GM19452 (cell line): ENCODE results near the gene LHB.

ENCODE experiments used
- ATAC-seq: cut with Tn5 transposase; IDR thresholded peaks from one replicate; pipeline ENCODE4 v1.9.1; 2021; ENCODE audit not compliant: unreplicated experiment

LHB gene

GRCh38 chr19:48986211-48986610, 30.7 kb downstream of the LHB start:
- ATAC-seq, result no peak

- no peak for ATAC-seq
Measured at GRCh38 chr19:48985711-48986110, 31.2 kb downstream of the LHB start.

- ATAC-seq, result no peak
Measured at GRCh38 chr19:48982280-48982679, 34.6 kb downstream of the LHB start.

GRCh38 chr19:48977061-48977460, 39.8 kb downstream of the LHB start:
- no peak for ATAC-seq

GRCh38 chr19:48975947-48976847, 40.7 kb downstream of the LHB start:
- no peak for ATAC-seq

- ATAC-seq, result no peak
Measured at GRCh38 chr19:48970923-48971395, 45.9 kb downstream of the LHB start.

GRCh38 chr19:48970139-48970766, 46.6 kb downstream of the LHB start:
- no peak for ATAC-seq

GRCh38 chr19:48969276-48970138, 47.4 kb downstream of the LHB start:
- no peak for ATAC-seq

GRCh38 chr19:48968813-48969218, 48.1 kb downstream of the LHB start:
- ATAC-seq, result no peak

- no peak for ATAC-seq
Measured at GRCh38 chr19:48968179-48968661, 48.7 kb downstream of the LHB start.

GRCh38 chr19:48967346-48968178, 49.3 kb downstream of the LHB start:
- no peak for ATAC-seq

GRCh38 chr19:48966541-48967345, 50.1 kb downstream of the LHB start:
- ATAC-seq, result no peak
